ENCODE measurements around the gene PPP2R2C. TPM values are rescaled to one million over a fixed set of nuclear protein-coding genes. Genes with fewer than 3 reads are reported as not detected.
A peak's percentile ranks its signal among the peaks of the same experiment; 100 is the strongest.

The PPP2R2C gene
- total and polyA plus RNA-seq, 11 donors: 0.22 to 20.0 (median 6.8) TPM

DNA sequence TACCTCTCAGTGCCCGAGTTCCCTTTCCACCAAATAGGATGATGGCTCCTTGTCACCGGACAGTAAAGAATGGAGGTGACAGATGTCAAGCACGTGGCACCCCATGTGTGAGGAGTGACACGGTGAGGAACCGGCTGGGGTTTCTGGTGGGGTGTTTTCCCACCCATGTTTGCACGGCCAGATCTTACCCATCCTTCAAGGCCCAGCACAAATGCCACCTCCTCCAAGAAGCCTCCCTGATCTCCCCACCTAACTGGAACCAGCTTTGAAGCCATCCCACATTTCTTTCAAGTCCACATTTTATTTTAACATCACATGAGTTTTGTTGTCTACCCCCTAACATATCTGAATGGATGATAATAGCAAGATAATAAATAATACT, 139.8 kb downstream of the PPP2R2C start:
- no peaks in the 10 kb centered on the region for H3K4me1 ChIP-seq

DNA sequence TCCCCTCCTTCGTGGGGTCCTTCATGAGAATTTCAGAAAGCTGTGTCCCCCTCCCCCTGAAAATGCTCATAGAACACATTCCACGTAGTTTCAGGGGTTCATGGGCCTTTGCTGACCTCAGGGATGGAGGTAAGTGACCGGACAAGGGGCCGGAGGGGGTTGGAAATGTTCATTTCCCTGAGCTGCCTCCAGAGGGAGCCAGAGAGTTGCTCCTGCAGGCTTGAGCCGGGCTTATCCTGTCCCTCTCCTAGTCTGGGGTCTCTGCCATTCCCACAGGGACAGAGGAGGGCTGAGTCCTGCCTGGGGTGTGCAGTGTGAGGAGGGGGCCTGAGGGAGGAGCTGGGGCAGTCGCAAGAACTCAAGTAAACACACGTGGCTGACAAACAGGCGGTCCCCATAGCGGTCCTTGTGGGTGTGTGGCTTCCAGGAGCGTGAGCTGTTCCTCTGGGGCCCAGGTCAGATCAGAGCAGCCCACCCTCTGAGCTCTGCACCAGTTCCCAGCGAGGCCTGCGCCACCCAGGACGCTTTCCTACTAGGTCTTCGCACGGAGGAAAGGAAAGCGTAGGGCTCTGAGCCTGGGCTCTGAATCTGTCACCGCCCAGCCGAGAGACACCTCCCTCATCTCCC, 140.3 kb downstream of the PPP2R2C start:
- ATAC-seq: peak in 2 of 4 donors; percentile 22 to 29
- peak in 1 of 5 donors; percentile 56 for DNase-seq
- Histone ChIP-seq H3K36me3 (no peaks in the 10 kb centered on the region), H3K4me1 (no peaks in the 10 kb centered on the region), H3K4me3 (no peak overlapping the region), H3K9me3 (peaks cover 0 to 5% (median 0%) of the 10 kb centered on the region in 12 donors), H3K27me3 (peaks cover 0 to 29% (median 6%) of the 10 kb centered on the region in 9 donors), H3K27ac (no peak overlapping the region)
- WGBS, 4 donors: 37 to 50% (median 47%) methylated on average over 16 to 18 of the region's 18 CpGs
- TF ChIP-seq, protein P1, sequence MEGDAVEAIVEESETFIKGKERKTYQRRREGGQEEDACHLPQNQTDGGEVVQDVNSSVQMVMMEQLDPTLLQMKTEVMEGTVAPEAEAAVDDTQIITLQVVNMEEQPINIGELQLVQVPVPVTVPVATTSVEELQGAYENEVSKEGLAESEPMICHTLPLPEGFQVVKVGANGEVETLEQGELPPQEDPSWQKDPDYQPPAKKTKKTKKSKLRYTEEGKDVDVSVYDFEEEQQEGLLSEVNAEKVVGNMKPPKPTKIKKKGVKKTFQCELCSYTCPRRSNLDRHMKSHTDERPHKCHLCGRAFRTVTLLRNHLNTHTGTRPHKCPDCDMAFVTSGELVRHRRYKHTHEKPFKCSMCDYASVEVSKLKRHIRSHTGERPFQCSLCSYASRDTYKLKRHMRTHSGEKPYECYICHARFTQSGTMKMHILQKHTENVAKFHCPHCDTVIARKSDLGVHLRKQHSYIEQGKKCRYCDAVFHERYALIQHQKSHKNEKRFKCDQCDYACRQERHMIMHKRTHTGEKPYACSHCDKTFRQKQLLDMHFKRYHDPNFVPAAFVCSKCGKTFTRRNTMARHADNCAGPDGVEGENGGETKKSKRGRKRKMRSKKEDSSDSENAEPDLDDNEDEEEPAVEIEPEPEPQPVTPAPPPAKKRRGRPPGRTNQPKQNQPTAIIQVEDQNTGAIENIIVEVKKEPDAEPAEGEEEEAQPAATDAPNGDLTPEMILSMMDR (IDR thresholded peaks at IDR 0.05): peak; percentile 46 to 75 (median 66)
- TF ChIP-seq POLR2A (IDR thresholded peaks at IDR 0.05): no peak
- intact Hi-C loops (cut with DNase I): loop anchor here in 7 of 10 donors (2.0 to 5.0 kb wide), 3 partner anchors 210 to 215 kb away; no protein-coding TSS in a partner anchor

More for the DNA sequence above, 139.8 kb downstream of the PPP2R2C start:
- no peaks in the 10 kb centered on the region for H3K36me3 ChIP-seq
- peaks cover 0 to 26% (median 6%) of the 10 kb centered on the region in 9 donors for H3K27me3 ChIP-seq
- DNase-seq (no peak), ATAC-seq (no peak)
- intact Hi-C loops (cut with DNase I): loop anchor here in 7 of 10 donors (2.0 to 5.0 kb wide), 3 partner anchors 210 to 215 kb away; no protein-coding TSS in a partner anchor
- no peak overlapping the region for H3K4me3 ChIP-seq
- TF ChIP-seq, protein P1 (IDR thresholded peaks at IDR 0.05): no peak
- TF ChIP-seq POLR2A (IDR thresholded peaks at IDR 0.05): no peak
- 75 to 85% (median 81%) methylated on average over 6 of the region's 6 CpGs for WGBS, 4 donors
- no peak overlapping the region for H3K27ac ChIP-seq
- peaks cover 0 to 5% (median 0%) of the 10 kb centered on the region in 12 donors for H3K9me3 ChIP-seq

DNA sequence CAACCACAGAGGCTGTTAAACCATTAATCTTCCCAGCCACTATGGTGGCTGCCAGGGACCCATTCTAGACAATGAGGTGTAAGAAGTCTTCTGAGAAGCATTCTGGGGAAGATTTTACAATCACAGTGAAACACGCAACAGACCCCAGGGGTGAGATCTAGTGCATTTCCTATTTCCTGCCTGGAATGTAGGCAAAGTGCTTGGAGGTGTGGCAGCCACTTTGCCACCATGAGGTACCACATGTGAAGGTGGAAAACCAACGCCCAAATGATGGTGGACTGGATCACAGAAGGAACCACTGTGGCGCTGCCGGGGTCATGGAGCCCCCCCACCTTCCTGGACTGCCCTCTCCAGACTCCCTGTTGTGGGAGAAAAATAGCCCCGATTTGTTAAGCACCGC, 140.9 kb downstream of the PPP2R2C start:
- Histone ChIP-seq H3K36me3 (no peaks in the 10 kb centered on the region), H3K27me3 (peaks cover 0 to 29% (median 5%) of the 10 kb centered on the region in 9 donors), H3K4me1 (no peaks in the 10 kb centered on the region), H3K27ac (no peak overlapping the region), H3K4me3 (no peak overlapping the region), H3K9me3 (peaks cover 0 to 5% (median 0%) of the 10 kb centered on the region in 12 donors)
- DNase-seq (peak in 1 of 5 donors; percentile 20), ATAC-seq (no peak)
- TF ChIP-seq, protein P1 (IDR thresholded peaks at IDR 0.05): no peak
- TF ChIP-seq POLR2A (IDR thresholded peaks at IDR 0.05): no peak
- intact Hi-C loops (cut with DNase I): loop anchor here in 6 of 10 donors (5.0 kb wide), 2 partner anchors 211 to 216 kb away; no protein-coding TSS in a partner anchor
- 87 to 95% (median 92%) methylated on average over 6 of the region's 6 CpGs for WGBS, 4 donors

DNA sequence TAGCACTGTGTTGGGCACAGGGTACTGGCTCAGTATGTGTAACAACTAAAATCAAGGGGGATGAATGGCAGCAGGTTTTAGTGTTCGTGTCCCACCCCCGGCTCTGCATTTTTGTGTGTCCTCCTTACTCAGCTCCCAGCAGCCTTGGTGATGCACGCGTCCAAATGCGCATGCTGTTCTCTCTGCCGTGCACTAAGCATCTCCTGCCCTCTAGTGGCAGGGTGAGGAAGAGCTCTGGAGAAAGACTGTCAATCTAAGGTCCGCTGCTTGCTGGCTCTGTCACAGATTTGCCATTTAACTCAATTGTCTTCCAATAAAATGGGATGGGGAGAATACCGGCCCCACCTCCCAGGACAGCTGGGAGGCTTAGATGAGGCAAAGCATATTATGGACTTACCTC, 141.4 kb downstream of the PPP2R2C start:
- Histone ChIP-seq H3K27ac (no peak overlapping the region), H3K27me3 (peaks cover 0 to 29% (median 5%) of the 10 kb centered on the region in 9 donors), H3K36me3 (no peaks in the 10 kb centered on the region), H3K9me3 (peaks cover 0 to 5% (median 0%) of the 10 kb centered on the region in 12 donors), H3K4me3 (no peak overlapping the region), H3K4me1 (no peaks in the 10 kb centered on the region)
- intact Hi-C loops (cut with DNase I): loop anchor here in 6 of 10 donors (5.0 kb wide), 2 partner anchors 211 to 216 kb away; no protein-coding TSS in a partner anchor
- ATAC-seq (no peak), DNase-seq (peak in 1 of 5 donors; percentile 23)
- TF ChIP-seq POLR2A (IDR thresholded peaks at IDR 0.05): no peak
- TF ChIP-seq, protein P1 (IDR thresholded peaks at IDR 0.05): peak; percentile 29 to 56 (median 42)
- WGBS, 4 donors: 77 to 84% (median 80%) methylated on average over 8 of the region's 8 CpGs

Measured in heart left ventricle (tissue), 16 donors.